Activated naive CD4-positive, alpha-beta T cell treated with anti-CD3 and anti-CD28 coated beads, Interleukin-2, amount 50 U/mL, for 72 hours (primary cell): ENCODE measurements around the gene SHKBP1. TPM values are rescaled to one million over a fixed set of nuclear protein-coding genes. Genes with fewer than 3 reads are reported as not detected.
"Not testable (repeated sequence)": the region's sequence is repeated elsewhere in the genome, so short reads cannot be mapped to it uniquely, and the experiment has no call there.

ENCODE experiments used
- ATAC-seq, 2 donors: fragments of 150-1000 bp; cut with Tn5 transposase; 2 replicates each; pipeline ENCODE4 v1.10.0; 2021; ENCODE audit warnings: mild to moderate bottlenecking in 2 of 2, moderate library complexity in 2 of 2
- DNase-seq, 2 donors: peaks; one replicate each; pipeline ENCODE4 v3.0.0; 2021 to 2022; ENCODE audit warnings: low spot score in 2 of 2
- H3K27ac Mint-ChIP-seq, 2 donors: one replicate each; pipeline ENCODE4 v1.8.0; 2022; ENCODE audit warnings: mild to moderate bottlenecking in 2 of 2, mixed read lengths in 2 of 2
- H3K36me3 Mint-ChIP-seq, 2 donors: one replicate each; pipeline ENCODE4 v1.8.0; 2022; ENCODE audit warnings: mixed read lengths in 2 of 2
- H3K9me3 Mint-ChIP-seq, 2 donors: one replicate each; pipeline ENCODE4 v1.8.0; 2022; ENCODE audit warnings: mixed read lengths in 2 of 2
- total RNA-seq, 2 donors: library from RNA; stranded (reverse); gene quantifications; one replicate each; pipeline ENCODE4 v1.2.3, GENCODE V29; 2022

SHKBP1 gene
- total RNA-seq, 2 donors from 2014 or later, result 108 to 173 TPM

- Mint-ChIP-seq H3K36me3 (peaks cover 19 to 25% of the 10 kb centered on the region in 2 donors), H3K27ac (peak overlapping the region; percentile 94 to 99), H3K9me3 (no peaks in the 10 kb centered on the region)
- peak; percentile 59 to 67 for ATAC-seq
- DNase-seq, result peak; percentile 87
These were observed 37.3 kb downstream of the SHKBP1 start for GRCh38 chr19:40613690-40614621.

- ATAC-seq, result peak; percentile 49 to 63
- DNase-seq, result peak; percentile 88 to 89
- Mint-ChIP-seq H3K9me3 (no peaks in the 10 kb centered on the region), H3K27ac (peak overlapping the region; percentile 94 to 99), H3K36me3 (peaks cover 28 to 32% of the 10 kb centered on the region in 2 donors)
These were observed 38.1 kb downstream of the SHKBP1 start for GRCh38 chr19:40614622-40615411.

- no peak for DNase-seq
- ATAC-seq, result no peak
- Mint-ChIP-seq H3K9me3 (no peaks in the 10 kb centered on the region), H3K36me3 (peaks cover 32 to 39% of the 10 kb centered on the region in 2 donors), H3K27ac (peak overlapping the region; percentile 94 to 99)
These were observed 39.5 kb downstream of the SHKBP1 start for GRCh38 chr19:40616178-40616577.

- Mint-ChIP-seq H3K27ac (peak overlapping the region in 1 of 2 donors; percentile 55), H3K36me3 (peaks cover 35 to 46% of the 10 kb centered on the region in 2 donors), H3K9me3 (no peaks in the 10 kb centered on the region)
- ATAC-seq, result no peak
- DNase-seq, result no peak
These were observed 40.3 kb downstream of the SHKBP1 start for GRCh38 chr19:40616941-40617340.

- ATAC-seq (no peak), DNase-seq (no peak)
- H3K36me3 Mint-ChIP-seq, result peaks cover 35 to 47% of the 10 kb centered on the region in 2 donors
- no peak overlapping the region for H3K27ac Mint-ChIP-seq
- H3K9me3 Mint-ChIP-seq, result no peaks in the 10 kb centered on the region
These were observed 41.3 kb downstream of the SHKBP1 start for GRCh38 chr19:40617961-40618360.

- DNase-seq, result no peak
- H3K27ac Mint-ChIP-seq, result peak overlapping the region; percentile 79 to 83
- no peaks in the 10 kb centered on the region for H3K9me3 Mint-ChIP-seq
- peaks cover 32 to 49% of the 10 kb centered on the region in 2 donors for H3K36me3 Mint-ChIP-seq
- ATAC-seq, result no peak
These were observed 42.9 kb downstream of the SHKBP1 start for GRCh38 chr19:40619333-40620160.

GRCh38 chr19:40620161-40620485, 43.5 kb downstream of the SHKBP1 start:
- H3K36me3 Mint-ChIP-seq, result peaks cover 32 to 49% of the 10 kb centered on the region in 2 donors
- H3K27ac Mint-ChIP-seq, result peak overlapping the region in 1 of 2 donors; percentile 83
- ATAC-seq (no peak), DNase-seq (no peak)
- no peaks in the 10 kb centered on the region for H3K9me3 Mint-ChIP-seq

- Mint-ChIP-seq H3K9me3 (no peaks in the 10 kb centered on the region), H3K27ac (peak overlapping the region; percentile 5 to 93), H3K36me3 (peaks cover 29 to 47% of the 10 kb centered on the region in 2 donors)
- no peak for ATAC-seq
- no peak for DNase-seq
These were observed 44.6 kb downstream of the SHKBP1 start for GRCh38 chr19:40621283-40621682.

- ATAC-seq (peak; percentile 9 to 26), DNase-seq (no peak)
- Mint-ChIP-seq H3K27ac (peak overlapping the region; percentile 5 to 70), H3K9me3 (no peaks in the 10 kb centered on the region), H3K36me3 (peaks cover 29 to 51% of the 10 kb centered on the region in 2 donors)
These were observed 45.5 kb downstream of the SHKBP1 start for GRCh38 chr19:40621966-40622772.

GRCh38 chr19:40622773-40623075, 46.1 kb downstream of the SHKBP1 start:
- no peak for DNase-seq
- H3K27ac Mint-ChIP-seq, result peak overlapping the region; percentile 5 to 70
- ATAC-seq, result no peak
- H3K36me3 Mint-ChIP-seq, result peaks cover 29 to 51% of the 10 kb centered on the region in 2 donors
- H3K9me3 Mint-ChIP-seq, result no peaks in the 10 kb centered on the region

- Mint-ChIP-seq H3K9me3 (no peaks in the 10 kb centered on the region), H3K27ac (peak overlapping the region; percentile 5 to 60), H3K36me3 (peaks cover 29 to 51% of the 10 kb centered on the region in 2 donors)
- peak in 1 of 2 donors; percentile 55 for ATAC-seq
- no peak for DNase-seq
These were observed 47.0 kb downstream of the SHKBP1 start for GRCh38 chr19:40623403-40624251.

- H3K36me3 Mint-ChIP-seq, result peaks cover 20 to 47% of the 10 kb centered on the region in 2 donors
- H3K9me3 Mint-ChIP-seq, DNase-seq, ATAC-seq: not testable (repeated sequence)
- peak overlapping the region in 1 of 2 donors; percentile 32 for H3K27ac Mint-ChIP-seq
These were observed 47.9 kb downstream of the SHKBP1 start for GRCh38 chr19:40624369-40625153.

- Mint-ChIP-seq H3K36me3 (peaks cover 14 to 46% of the 10 kb centered on the region in 2 donors), H3K9me3 (no peaks in the 10 kb centered on the region), H3K27ac (peak overlapping the region; percentile 20 to 50)
- no peak for DNase-seq
- no peak for ATAC-seq
These were observed 48.9 kb downstream of the SHKBP1 start for GRCh38 chr19:40625406-40626120.

- no peaks in the 10 kb centered on the region for H3K9me3 Mint-ChIP-seq
- H3K36me3 Mint-ChIP-seq, result peaks cover 9 to 37% of the 10 kb centered on the region in 2 donors
- no peak overlapping the region for H3K27ac Mint-ChIP-seq
- DNase-seq, result no peak
- no peak for ATAC-seq
These were observed 50.2 kb downstream of the SHKBP1 start for GRCh38 chr19:40626918-40627317.
